ENCODE data around the gene CATSPERZ.

The CATSPERZ gene

DNA sequence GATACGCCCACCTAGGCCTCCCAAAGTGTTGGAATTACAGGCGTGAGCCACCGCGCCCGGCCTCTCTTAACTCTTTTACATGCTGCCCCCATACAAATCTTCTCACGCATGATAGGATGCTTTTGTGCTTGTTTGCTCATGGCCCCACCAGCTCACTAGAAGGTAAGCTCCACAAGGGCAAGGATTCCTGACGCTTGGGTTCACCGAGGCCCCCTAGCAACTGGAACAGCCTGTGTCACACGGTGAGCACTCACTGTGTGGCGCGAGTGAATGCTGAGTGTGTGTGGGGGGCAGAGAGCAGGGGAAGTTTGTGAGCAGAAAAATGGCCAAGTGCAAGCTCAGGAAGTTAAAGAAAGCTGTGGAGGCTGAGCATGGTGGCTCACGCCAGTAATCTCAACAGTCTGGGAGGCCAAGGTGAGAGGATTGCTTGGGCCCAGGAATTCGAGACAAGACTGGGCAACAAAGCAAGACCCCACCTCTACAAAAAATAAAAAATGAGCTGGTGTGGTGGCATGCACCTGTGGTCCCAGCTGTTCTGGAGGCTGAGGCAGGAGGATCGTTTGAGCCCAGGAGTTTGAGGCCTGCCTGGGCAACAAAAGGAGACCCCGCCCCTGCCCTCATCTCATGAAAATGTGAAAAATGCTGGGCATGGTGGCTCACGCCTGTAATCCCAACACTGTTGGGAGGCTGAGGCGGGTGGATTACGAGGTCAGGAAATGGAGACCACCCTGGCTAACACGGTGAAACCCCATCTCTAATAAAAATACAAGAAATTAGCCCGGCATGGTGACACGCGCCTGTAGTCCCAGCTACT is 18.0 kb upstream of the CATSPERZ start:
- Histone ChIP-seq H3K27me3 (ENCODE audit: insufficient read depth, poor library complexity, severe bottlenecking) (no peaks in the 10 kb centered on the region), H3K27ac (replicated peaks) (no peak overlapping the region), H3K4me3 (replicated peaks; ENCODE audit: insufficient read depth, low read length) (no peak overlapping the region)
- no peak for TF ChIP-seq SPI1 (IDR thresholded peaks at IDR 0.05; ENCODE audit: borderline replicate concordance, low read depth)
- TF ChIP-seq REST (IDR thresholded peaks at IDR 0.05; ENCODE audit: insufficient replicate concordance, low read depth), result no peak
- TF ChIP-seq, protein P1, sequence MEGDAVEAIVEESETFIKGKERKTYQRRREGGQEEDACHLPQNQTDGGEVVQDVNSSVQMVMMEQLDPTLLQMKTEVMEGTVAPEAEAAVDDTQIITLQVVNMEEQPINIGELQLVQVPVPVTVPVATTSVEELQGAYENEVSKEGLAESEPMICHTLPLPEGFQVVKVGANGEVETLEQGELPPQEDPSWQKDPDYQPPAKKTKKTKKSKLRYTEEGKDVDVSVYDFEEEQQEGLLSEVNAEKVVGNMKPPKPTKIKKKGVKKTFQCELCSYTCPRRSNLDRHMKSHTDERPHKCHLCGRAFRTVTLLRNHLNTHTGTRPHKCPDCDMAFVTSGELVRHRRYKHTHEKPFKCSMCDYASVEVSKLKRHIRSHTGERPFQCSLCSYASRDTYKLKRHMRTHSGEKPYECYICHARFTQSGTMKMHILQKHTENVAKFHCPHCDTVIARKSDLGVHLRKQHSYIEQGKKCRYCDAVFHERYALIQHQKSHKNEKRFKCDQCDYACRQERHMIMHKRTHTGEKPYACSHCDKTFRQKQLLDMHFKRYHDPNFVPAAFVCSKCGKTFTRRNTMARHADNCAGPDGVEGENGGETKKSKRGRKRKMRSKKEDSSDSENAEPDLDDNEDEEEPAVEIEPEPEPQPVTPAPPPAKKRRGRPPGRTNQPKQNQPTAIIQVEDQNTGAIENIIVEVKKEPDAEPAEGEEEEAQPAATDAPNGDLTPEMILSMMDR (IDR thresholded peaks at IDR 0.05; ENCODE audit: insufficient read depth, low read length), result no peak
- no peak for TF ChIP-seq POLR2AphosphoS5 (IDR thresholded peaks at IDR 0.05; ENCODE audit: low read depth)
- TF ChIP-seq GABPA (IDR thresholded peaks at IDR 0.05; ENCODE audit: low read depth), result no peak
- DNase-seq (ENCODE audit: low read depth in 1 of 2, low spot score in 1 of 2), result no peak

DNA sequence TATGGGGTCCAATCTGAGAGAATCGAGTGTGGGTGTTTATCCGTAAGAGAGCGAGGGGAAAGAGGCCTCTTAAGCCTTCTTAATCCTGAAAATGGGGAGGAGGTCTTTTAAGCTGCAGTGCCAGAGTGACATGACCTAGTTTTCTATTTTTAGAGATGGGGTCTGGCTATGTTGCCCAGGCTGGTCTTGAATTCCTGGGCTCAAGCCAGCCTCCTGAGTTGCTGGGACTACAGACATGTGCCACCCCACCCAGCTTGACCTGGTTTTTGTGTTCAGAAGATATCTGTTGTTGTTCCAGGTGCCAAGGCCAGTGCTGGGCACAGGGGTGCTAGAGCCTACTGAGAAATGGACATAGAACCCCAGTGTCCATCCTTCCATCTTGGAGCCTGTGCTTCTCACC is 17.1 kb upstream of the CATSPERZ start:
- Histone ChIP-seq H3K4me3 (replicated peaks; ENCODE audit: insufficient read depth, low read length) (no peak overlapping the region), H3K27ac (replicated peaks) (no peak overlapping the region), H3K27me3 (ENCODE audit: insufficient read depth, poor library complexity, severe bottlenecking) (no peaks in the 10 kb centered on the region)
- TF ChIP-seq SPI1 (IDR thresholded peaks at IDR 0.05; ENCODE audit: borderline replicate concordance, low read depth), result no peak
- TF ChIP-seq, protein P1 (IDR thresholded peaks at IDR 0.05; ENCODE audit: insufficient read depth, low read length), result no peak
- no peak for TF ChIP-seq REST (IDR thresholded peaks at IDR 0.05; ENCODE audit: insufficient replicate concordance, low read depth)
- no peak for TF ChIP-seq POLR2AphosphoS5 (IDR thresholded peaks at IDR 0.05; ENCODE audit: low read depth)
- TF ChIP-seq GABPA (IDR thresholded peaks at IDR 0.05; ENCODE audit: low read depth), result no peak
- no peak for DNase-seq (ENCODE audit: low read depth in 1 of 2, low spot score in 1 of 2)

- H3K4me3 ChIP-seq (replicated peaks; ENCODE audit: insufficient read depth, low read length), result peak within 1 kb of the TSS; percentile 79
- TF ChIP-seq POLR2AphosphoS5 (IDR thresholded peaks at IDR 0.05; ENCODE audit: low read depth), result peak; percentile 21; the same call in 1 of the 2 replicates
- no peak for TF ChIP-seq SPI1 (IDR thresholded peaks at IDR 0.05; ENCODE audit: borderline replicate concordance, low read depth)
Measured at GRCh38 chr11:64284048-64284961, 15.9 kb upstream of the CATSPERZ start, which contains the start of gene BAD. TSS of gene BAD (minus strand) at chr11:64284665. CDS start at chr11:64284368, 297 bp downstream.

More at GRCh38 chr11:64284048-64284961, 15.9 kb upstream of the CATSPERZ start, which contains the start of gene BAD:
- Histone ChIP-seq H3K27ac (replicated peaks) (peak within 1 kb of the TSS; percentile 77), H3K27me3 (ENCODE audit: insufficient read depth, poor library complexity, severe bottlenecking) (no peaks in the 10 kb centered on the region)
- DNase-seq (ENCODE audit: low read depth in 1 of 2, low spot score in 1 of 2), result peak; percentile 93 to 95

Measured in HL-60 (cell line).